Duodenal mucosa (tissue), 2 donors: ENCODE measurements around the gene MCCC2.
"Not testable (repeated sequence)": the region's sequence is repeated elsewhere in the genome, so short reads cannot be mapped to it uniquely, and the experiment has no call there.

Experiments used
- H3K27ac ChIP-seq: one replicate; pipeline ENCODE4 v1.7.0; 2013; ENCODE audit warnings: low read depth, low read length
- H3K27me3 ChIP-seq, 2 donors: one replicate each; pipeline ENCODE4 v1.7.0; 2013; ENCODE audit warnings: low read length in 2 of 2, control low read depth in 1 of 2; ENCODE audit not compliant: insufficient read depth in 2 of 2, control insufficient read depth in 1 of 2
- H3K36me3 ChIP-seq, 2 donors: one replicate each; pipeline ENCODE4 v1.7.0; 2013; ENCODE audit warnings: low read length in 2 of 2, control low read depth in 1 of 2; ENCODE audit not compliant: insufficient read depth in 2 of 2, control insufficient read depth in 1 of 2
- H3K4me1 ChIP-seq, 2 donors: one replicate each; pipeline ENCODE4 v1.7.0; 2013; ENCODE audit warnings: low read length in 2 of 2, control low read depth in 1 of 2; ENCODE audit not compliant: insufficient read depth in 2 of 2, control insufficient read depth in 1 of 2
- H3K4me3 ChIP-seq, 2 donors: one replicate each; pipeline ENCODE4 v1.7.0; 2013; ENCODE audit warnings: low read length in 2 of 2, low read depth in 1 of 2
- H3K9ac ChIP-seq, 2 donors: one replicate each; pipeline ENCODE4 v1.7.0; 2013; ENCODE audit warnings: low read length in 2 of 2, low read depth in 1 of 2
- H3K9me3 ChIP-seq, 2 donors: one replicate each; pipeline ENCODE4 v1.7.0; 2013; ENCODE audit warnings: low read length in 2 of 2, control low read depth in 1 of 2; ENCODE audit not compliant: control insufficient read depth in 1 of 2

The MCCC2 gene

DNA sequence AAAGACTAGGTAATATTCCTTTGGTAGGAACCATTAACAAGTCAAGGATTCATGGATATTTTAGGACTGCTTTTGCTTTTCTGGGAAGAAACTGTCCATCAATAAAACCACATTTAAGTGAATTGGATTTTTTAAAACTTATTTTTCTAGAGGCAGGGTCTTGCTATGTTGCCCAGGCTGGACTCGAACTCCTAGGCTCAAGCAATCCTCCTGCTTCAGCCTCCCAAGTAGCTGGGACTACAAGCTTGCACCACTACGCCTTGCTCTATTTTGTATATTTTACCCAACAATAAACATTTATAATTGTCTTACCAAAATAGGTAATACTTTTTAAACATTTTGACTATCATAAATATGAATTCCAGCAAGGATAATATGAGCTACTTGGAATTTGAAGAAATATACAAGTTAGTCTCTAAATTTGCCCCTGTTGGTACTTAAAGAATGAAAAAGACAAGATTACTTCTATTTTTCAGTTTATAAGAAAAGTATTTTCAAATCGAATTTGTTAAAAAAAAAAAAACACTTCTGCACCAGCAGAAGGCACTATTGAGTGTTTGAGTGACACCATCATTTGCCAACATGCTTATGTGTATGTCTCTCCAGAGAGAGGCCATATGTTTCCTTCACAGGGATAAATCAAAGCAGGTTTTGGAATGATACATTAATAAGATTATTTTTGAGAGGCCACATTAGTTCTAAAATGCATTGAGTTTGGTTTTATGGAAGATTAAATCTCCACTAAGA is 71.9 kb downstream of the MCCC2 start:
- Histone ChIP-seq H3K9ac (no peak overlapping the region), H3K9me3 (no peaks in the 10 kb centered on the region), H3K27me3 (no peaks in the 10 kb centered on the region), H3K4me3 (no peak overlapping the region), H3K36me3 (peaks cover 5 to 23% of the 10 kb centered on the region in 2 donors), H3K27ac (no peak overlapping the region), H3K4me1 (no peaks in the 10 kb centered on the region)

DNA sequence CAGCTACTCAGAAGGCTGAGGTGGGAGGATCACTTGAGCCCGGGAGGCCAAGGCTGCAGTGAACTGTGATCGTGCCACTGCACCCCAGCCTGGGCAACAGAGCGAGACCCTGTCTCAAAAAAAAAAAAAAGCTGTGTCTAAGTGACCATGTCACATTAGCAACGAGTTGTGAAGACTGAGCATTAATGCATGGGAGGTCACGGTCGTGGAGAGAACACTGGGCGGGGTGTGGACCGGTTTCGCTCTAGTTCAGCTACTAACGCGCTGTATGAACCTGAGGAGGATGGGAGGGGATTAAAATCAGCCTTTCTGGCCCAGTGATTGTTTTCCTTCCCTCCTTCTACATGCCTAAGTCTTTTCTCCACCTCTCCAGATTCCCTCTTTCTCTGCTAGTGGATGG is 75.2 kb downstream of the MCCC2 start:
- peaks cover 5 to 10% of the 10 kb centered on the region in 2 donors for H3K36me3 ChIP-seq
- H3K27ac ChIP-seq: no peak overlapping the region
- H3K9me3 ChIP-seq: no peaks in the 10 kb centered on the region
- H3K4me3 ChIP-seq: no peak overlapping the region
- no peaks in the 10 kb centered on the region for H3K27me3 ChIP-seq
- H3K9ac ChIP-seq: no peak overlapping the region
- no peaks in the 10 kb centered on the region for H3K4me1 ChIP-seq

DNA sequence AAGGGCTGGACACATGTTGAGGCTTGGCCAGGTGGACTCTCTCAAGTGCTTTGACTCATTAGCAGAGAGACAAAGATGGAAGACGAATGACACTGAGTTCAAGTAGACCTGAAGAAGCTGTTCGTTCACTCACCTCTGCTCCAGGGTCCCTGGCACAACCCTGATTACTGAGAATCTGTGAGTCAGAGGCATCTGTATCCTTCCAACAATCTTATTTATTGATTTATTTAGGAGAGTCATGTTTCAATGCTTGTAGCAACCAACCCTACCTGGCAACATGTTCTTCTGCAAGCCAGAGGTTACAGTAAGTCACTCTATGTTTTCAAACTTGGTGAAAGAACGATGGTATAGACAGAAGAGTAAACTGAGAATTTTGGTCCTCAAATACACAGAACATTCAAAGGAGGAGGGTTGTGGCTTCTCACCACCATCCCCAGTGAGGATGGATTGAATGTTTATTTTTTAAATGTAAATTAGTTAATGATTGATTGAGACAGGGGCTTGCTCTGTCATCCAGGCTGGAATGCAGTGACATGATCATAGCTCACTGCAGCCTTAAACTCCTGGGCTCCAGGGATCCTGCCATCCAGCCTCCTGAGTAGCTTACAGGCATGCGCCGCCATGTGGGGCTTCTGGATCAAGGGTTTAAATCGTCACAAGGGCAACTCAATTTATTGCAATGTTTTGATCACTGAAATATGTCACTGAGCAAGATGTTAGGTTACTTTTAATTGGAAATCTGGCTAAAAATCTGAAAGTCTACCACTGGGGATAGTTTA is 76.2 kb downstream of the MCCC2 start:
- Histone ChIP-seq H3K27me3 (no peaks in the 10 kb centered on the region), H3K36me3 (peaks cover 0 to under 1% of the 10 kb centered on the region in 2 donors), H3K9me3 (no peaks in the 10 kb centered on the region), H3K9ac (no peak overlapping the region), H3K4me1 (no peaks in the 10 kb centered on the region), H3K4me3 (no peak overlapping the region), H3K27ac (no peak overlapping the region)

DNA sequence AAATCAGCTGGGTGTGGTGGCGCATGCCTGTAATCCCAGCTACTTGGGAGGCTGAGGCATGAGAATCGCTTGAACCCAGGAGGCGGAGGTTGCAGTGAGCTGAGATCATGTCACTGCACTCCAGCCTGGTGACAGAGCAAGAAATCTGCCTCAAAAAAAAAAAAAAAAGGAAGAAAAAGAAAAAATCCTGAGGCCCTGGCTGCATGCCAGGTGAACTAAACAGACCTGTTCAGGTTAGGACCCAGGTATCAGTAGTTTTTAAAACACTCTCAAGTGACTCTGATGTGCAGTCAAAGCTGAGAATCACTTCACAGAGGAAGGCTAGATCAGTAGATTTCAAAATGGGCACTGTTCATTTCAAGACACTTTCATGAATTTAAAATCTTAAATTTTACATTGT is 77.5 kb downstream of the MCCC2 start:
- H3K4me3 ChIP-seq, H3K9me3 ChIP-seq, H3K27me3 ChIP-seq, H3K36me3 ChIP-seq, H3K4me1 ChIP-seq, H3K27ac ChIP-seq, H3K9ac ChIP-seq: not testable (repeated sequence)

DNA sequence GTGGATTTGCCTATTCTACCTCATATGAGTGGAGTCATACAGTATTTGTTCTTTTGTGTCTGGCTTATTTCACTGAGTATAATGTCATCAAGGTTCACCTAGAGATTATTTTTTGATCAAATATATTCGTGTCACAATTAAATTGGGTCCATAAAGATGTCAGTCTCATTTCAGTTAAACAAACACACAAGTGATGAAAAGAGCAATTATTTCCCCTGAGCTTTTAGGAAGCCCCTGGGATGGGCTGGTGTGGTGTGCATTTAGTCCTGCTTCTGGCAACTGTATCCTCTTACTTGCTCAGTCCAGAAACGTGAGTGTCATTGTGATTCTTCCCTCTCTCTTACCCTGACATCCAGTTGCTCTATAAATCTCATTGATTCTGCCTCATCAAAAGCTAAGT is 79.2 kb downstream of the MCCC2 start:
- Histone ChIP-seq H3K4me3 (no peak overlapping the region), H3K27me3 (no peaks in the 10 kb centered on the region), H3K36me3 (no peaks in the 10 kb centered on the region), H3K27ac (no peak overlapping the region), H3K9me3 (no peaks in the 10 kb centered on the region), H3K4me1 (no peaks in the 10 kb centered on the region), H3K9ac (no peak overlapping the region)

DNA sequence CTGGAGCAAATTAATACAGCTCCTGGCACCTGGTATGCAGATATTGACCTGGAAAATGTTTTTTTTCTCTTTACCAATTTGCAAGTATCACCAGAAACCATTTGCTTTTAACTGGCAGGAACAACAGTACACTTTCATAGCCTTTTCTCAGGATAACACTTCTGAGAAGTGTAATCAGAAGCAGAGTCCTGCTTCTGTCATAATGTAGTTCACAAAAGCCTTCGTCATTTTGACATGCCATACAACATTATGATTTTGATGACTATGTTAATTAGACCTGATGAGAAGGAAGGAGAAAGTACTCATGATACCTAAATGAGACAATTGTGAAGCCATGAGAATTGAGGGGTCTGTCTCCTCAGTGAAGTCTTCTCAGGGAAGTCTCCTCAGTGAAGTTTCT is 90.8 kb downstream of the MCCC2 start:
- H3K27ac ChIP-seq: no peak overlapping the region
- H3K4me3 ChIP-seq: no peak overlapping the region
- no peaks in the 10 kb centered on the region for H3K9me3 ChIP-seq
- H3K9ac ChIP-seq: no peak overlapping the region
- no peaks in the 10 kb centered on the region for H3K27me3 ChIP-seq
- no peaks in the 10 kb centered on the region for H3K4me1 ChIP-seq
- H3K36me3 ChIP-seq: no peaks in the 10 kb centered on the region

DNA sequence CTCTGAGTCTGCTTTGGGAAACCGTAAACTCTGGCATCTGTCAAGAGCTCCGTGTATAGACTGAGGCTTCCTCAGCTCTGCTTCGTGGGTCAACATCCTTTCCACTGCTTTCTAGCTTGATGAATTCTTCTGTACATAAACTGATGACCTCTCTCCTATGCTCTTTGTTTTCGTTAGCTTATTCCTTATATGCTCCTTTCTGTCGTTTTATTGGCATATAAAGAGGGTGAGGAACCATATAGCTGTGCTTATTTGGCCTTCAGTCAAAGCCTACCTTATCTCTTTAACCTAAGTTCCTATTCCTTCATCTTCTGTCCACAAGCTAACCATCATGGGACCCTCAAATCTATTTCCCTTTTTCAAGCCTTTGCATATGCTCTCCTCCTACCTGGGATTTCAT is 92.6 kb downstream of the MCCC2 start:
- Histone ChIP-seq H3K36me3 (no peaks in the 10 kb centered on the region), H3K27me3 (no peaks in the 10 kb centered on the region), H3K27ac (no peak overlapping the region), H3K4me3 (no peak overlapping the region), H3K9ac (no peak overlapping the region), H3K4me1 (no peaks in the 10 kb centered on the region), H3K9me3 (no peaks in the 10 kb centered on the region)

DNA sequence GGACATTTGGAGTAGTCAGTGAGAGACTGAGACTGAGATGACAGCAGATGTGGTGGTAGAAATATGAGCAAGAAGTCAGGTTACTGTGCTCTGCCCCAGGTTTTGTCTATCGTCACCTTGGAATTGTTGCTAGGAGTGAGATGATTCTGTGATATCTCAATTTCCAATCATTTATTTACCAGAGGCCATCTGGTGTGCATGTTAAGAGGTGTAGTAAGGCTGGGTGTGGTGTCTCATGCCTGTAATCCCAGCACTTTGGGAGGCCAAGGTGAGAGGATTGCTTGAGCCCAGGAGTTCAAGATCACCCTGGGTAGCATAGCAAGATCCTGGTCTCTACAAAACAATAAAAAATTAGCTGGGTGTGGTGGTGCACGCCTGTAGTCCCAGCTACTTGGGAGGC is 93.4 kb downstream of the MCCC2 start:
- Histone ChIP-seq H3K27ac (no peak overlapping the region), H3K4me3 (no peak overlapping the region), H3K9ac (no peak overlapping the region), H3K9me3 (no peaks in the 10 kb centered on the region), H3K4me1 (no peaks in the 10 kb centered on the region), H3K36me3 (no peaks in the 10 kb centered on the region), H3K27me3 (no peaks in the 10 kb centered on the region)

DNA sequence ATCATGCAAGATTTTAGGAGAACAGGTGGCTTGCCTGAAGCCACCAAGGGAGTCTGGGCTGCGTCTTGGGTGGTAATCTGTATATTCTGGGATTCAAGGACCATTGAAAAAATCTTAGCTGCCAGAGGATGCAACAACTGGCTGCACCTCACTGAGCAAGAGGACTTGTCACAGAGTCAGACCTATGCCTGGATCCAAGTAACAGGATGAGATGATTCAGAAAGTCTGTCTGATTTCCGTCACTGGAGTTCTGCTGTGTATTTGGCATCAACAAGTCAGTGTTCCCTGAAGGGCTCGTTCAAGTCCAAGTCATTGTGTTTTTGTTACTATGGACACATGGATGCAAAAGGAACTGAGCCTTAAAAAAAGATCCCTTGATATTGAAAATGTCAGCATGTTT is 94.2 kb downstream of the MCCC2 start:
- H3K4me3 ChIP-seq: no peak overlapping the region
- H3K4me1 ChIP-seq: no peaks in the 10 kb centered on the region
- H3K27me3 ChIP-seq: no peaks in the 10 kb centered on the region
- H3K27ac ChIP-seq: no peak overlapping the region
- H3K9me3 ChIP-seq: peaks cover 0 to 4% of the 10 kb centered on the region in 2 donors
- H3K9ac ChIP-seq: no peak overlapping the region
- H3K36me3 ChIP-seq: no peaks in the 10 kb centered on the region

DNA sequence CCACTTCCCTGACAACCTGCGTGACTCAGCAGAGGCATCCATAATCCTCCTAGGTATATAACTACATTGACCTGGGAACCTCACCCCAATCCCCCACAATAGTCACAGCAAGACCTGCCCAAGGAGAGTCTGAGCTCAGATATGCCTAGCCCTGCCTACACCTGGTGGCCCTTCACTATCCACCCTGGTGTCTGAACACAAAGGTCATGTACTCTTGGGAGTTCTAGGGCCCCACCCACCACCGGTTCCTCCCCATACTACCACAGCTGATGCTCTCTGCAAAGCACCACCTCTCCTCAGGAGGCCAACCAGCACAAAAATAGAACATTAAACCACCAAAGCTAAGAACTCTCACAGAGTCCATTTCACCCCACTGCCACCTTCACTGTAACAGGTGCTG is 97.2 kb downstream of the MCCC2 start:
- no peak overlapping the region for H3K9ac ChIP-seq
- peaks cover 0 to 4% of the 10 kb centered on the region in 2 donors for H3K9me3 ChIP-seq
- H3K27me3 ChIP-seq: no peaks in the 10 kb centered on the region
- H3K27ac ChIP-seq: no peak overlapping the region
- H3K4me3 ChIP-seq: no peak overlapping the region
- H3K4me1 ChIP-seq: no peaks in the 10 kb centered on the region
- H3K36me3 ChIP-seq: no peaks in the 10 kb centered on the region
